HEK293 (cell line): ENCODE results near the gene PLEKHG4.

Experiments used
- REST ChIP-seq: fragments of 450-650 bp; formaldehyde crosslinking; IDR thresholded peaks from 2 replicates; pipeline ENCODE4 v1.5.1; 2016; ENCODE audit warnings: missing biosample characterization, missing genetic modification characterization
- YY1 ChIP-seq: fragments of 450-650 bp; formaldehyde crosslinking; IDR thresholded peaks from 2 replicates; pipeline ENCODE4 v1.5.1; 2018; ENCODE audit warnings: missing biosample characterization, missing genetic modification characterization
- ZNF23 ChIP-seq: fragments of 450-650 bp; formaldehyde crosslinking; IDR thresholded peaks from 2 replicates; pipeline ENCODE4 v1.5.1; 2016; ENCODE audit warnings: missing biosample characterization, missing genetic modification characterization, borderline replicate concordance
- ZNF830 ChIP-seq: fragments of 450-650 bp; IDR thresholded peaks from 2 replicates; pipeline ENCODE4 v1.5.0; 2018; ENCODE audit warnings: missing biosample characterization, missing genetic modification characterization, low read depth, mild to moderate bottlenecking, moderate library complexity
- TF ChIP-seq, protein P1 (sequence below): sonication (generic); formaldehyde crosslinking; IDR thresholded peaks from 2 replicates; pipeline ENCODE4 v1.8.1; 2022; ENCODE audit warnings: mild to moderate bottlenecking, moderate library complexity, missing genetic modification reagents
- TF ChIP-seq, protein P2 (sequence below): fragments of 450-650 bp; formaldehyde crosslinking; IDR thresholded peaks from 2 replicates; pipeline ENCODE4 v1.5.1; 2016; ENCODE audit warnings: missing biosample characterization, missing genetic modification characterization
- TF ChIP-seq, protein P3 (sequence below): fragments of 450-650 bp; formaldehyde crosslinking; IDR thresholded peaks from 2 replicates; pipeline ENCODE4 v1.5.1; 2016; ENCODE audit warnings: missing biosample characterization, missing genetic modification characterization
- TF ChIP-seq, protein P4 (sequence below): fragments of 450-650 bp; formaldehyde crosslinking; IDR thresholded peaks from 2 replicates; pipeline ENCODE4 v1.5.1; 2016; ENCODE audit warnings: missing biosample characterization, missing genetic modification characterization

DNA sequence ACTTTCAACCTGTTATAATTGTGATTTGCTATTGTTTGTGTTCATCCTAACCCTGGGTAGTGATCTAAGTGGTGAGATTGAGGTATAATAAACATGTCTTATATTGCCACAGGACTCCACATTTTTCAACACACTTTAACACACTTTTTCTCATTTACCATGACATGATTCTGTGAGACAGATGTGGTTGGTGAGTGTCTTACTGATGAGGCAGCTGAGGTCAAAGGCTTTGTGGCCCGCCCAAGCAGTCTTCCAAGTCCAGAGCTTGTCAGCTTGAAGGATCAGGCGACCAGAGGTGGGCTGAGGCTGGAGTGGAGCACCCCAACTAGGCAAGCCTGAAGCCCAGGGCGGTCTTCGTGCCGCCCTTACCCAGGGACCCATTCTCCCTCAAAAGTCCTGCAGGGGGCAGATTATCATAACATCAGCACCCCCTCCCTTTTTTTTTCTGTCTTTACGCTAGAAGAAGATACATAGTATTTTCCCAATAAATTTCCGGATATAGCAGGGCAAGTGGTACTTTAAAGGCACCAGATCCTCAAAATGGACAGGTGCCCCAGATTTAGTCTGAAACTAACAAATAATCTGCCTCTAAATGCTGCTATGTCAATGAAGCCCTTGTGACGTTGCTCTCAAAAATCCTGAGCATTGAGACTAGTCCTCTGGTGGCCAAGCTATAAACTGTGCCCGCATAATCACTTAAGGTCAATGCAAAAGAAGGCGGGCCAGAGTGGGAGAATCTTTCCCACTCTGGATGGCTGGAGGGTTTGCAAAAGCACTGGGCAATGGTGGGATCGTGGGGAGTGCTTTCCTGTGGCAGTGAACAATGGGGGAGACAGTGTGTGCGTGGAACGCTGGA lies 26.1 kb downstream of the PLEKHG4 start:
- no peak for TF ChIP-seq YY1 (tag by site-specific recombination)
- TF ChIP-seq, protein P1, sequence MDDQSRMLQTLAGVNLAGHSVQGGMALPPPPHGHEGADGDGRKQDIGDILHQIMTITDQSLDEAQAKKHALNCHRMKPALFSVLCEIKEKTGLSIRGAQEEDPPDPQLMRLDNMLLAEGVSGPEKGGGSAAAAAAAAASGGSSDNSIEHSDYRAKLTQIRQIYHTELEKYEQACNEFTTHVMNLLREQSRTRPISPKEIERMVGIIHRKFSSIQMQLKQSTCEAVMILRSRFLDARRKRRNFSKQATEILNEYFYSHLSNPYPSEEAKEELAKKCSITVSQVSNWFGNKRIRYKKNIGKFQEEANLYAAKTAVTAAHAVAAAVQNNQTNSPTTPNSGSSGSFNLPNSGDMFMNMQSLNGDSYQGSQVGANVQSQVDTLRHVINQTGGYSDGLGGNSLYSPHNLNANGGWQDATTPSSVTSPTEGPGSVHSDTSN = no peak
- TF ChIP-seq, protein P2, sequence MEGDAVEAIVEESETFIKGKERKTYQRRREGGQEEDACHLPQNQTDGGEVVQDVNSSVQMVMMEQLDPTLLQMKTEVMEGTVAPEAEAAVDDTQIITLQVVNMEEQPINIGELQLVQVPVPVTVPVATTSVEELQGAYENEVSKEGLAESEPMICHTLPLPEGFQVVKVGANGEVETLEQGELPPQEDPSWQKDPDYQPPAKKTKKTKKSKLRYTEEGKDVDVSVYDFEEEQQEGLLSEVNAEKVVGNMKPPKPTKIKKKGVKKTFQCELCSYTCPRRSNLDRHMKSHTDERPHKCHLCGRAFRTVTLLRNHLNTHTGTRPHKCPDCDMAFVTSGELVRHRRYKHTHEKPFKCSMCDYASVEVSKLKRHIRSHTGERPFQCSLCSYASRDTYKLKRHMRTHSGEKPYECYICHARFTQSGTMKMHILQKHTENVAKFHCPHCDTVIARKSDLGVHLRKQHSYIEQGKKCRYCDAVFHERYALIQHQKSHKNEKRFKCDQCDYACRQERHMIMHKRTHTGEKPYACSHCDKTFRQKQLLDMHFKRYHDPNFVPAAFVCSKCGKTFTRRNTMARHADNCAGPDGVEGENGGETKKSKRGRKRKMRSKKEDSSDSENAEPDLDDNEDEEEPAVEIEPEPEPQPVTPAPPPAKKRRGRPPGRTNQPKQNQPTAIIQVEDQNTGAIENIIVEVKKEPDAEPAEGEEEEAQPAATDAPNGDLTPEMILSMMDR = no peak
- no peak for TF ChIP-seq ZNF830 (tag by site-specific recombination)
- no peak for TF ChIP-seq ZNF23 (tag by site-specific recombination)
- TF ChIP-seq REST (tag by site-specific recombination) = no peak
- TF ChIP-seq, protein P3, sequence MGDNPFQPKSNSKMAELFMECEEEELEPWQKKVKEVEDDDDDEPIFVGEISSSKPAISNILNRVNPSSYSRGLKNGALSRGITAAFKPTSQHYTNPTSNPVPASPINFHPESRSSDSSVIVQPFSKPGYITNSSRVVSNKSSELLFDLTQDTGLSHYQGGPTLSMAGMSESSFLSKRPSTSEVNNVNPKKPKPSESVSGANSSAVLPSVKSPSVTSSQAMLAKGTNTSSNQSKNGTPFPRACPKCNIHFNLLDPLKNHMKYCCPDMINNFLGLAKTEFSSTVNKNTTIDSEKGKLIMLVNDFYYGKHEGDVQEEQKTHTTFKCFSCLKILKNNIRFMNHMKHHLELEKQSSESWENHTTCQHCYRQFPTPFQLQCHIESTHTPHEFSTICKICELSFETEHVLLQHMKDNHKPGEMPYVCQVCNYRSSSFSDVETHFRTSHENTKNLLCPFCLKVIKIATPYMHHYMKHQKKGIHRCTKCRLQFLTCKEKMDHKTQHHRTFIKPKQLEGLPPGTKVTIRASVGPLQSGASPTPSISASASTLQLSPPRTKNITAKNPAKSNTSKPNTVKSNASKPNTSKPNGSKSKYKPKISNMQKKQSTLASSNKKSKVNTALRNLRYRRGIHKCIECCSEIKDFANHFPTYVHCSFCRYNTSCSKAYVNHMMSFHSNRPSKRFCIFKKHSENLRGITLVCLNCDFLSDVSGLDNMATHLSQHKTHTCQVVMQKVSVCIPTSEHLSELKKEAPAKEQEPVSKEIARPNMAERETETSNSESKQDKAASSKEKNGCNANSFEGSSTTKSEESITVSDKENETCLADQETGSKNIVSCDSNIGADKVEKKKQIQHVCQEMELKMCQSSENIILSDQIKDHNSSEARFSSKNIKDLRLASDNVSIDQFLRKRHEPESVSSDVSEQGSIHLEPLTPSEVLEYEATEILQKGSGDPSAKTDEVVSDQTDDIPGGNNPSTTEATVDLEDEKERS (tag by site-specific recombination) = no peak
- TF ChIP-seq, protein P4, sequence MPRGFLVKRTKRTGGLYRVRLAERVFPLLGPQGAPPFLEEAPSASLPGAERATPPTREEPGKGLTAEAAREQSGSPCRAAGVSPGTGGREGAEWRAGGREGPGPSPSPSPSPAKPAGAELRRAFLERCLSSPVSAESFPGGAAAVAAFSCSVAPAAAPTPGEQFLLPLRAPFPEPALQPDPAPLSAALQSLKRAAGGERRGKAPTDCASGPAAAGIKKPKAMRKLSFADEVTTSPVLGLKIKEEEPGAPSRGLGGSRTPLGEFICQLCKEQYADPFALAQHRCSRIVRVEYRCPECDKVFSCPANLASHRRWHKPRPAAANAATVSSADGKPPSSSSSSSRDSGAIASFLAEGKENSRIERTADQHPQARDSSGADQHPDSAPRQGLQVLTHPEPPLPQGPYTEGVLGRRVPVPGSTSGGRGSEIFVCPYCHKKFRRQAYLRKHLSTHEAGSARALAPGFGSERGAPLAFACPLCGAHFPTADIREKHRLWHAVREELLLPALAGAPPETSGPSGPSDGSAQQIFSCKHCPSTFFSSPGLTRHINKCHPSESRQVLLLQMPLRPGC (tag by site-specific recombination) = no peak
